ENCODE results near the gene DHRS4.

DHRS4 gene

GRCh38 chr14:23953464-23954278 lies at the start of gene DHRS4:
Gene DHRS4 (plus strand): TSS chr14:23953770. CDS start chr14:23953789, 19 bp downstream.
- peak; percentile 60 to 70 (median 63) for DNase-seq (ENCODE audit: low read depth in 3 of 3)

GRCh38 chr14:23910101-23910875 lies 43.3 kb upstream of the DHRS4 start:
- no peak for DNase-seq (ENCODE audit: low read depth in 3 of 3)

- no peak for DNase-seq (ENCODE audit: low read depth in 3 of 3)
Measured at GRCh38 chr14:23910876-23911210, 42.7 kb upstream of the DHRS4 start.

- DNase-seq (ENCODE audit: low read depth in 3 of 3): no peak
Measured at GRCh38 chr14:23915559-23915958, 38.0 kb upstream of the DHRS4 start.

- no peak for DNase-seq (ENCODE audit: low read depth in 3 of 3)
Measured at GRCh38 chr14:23916004-23916403, 37.6 kb upstream of the DHRS4 start.

- DNase-seq (ENCODE audit: low read depth in 3 of 3): no peak
Measured at GRCh38 chr14:23916446-23916845, 37.1 kb upstream of the DHRS4 start.

- DNase-seq (ENCODE audit: low read depth in 3 of 3): no peak
Measured at GRCh38 chr14:23922545-23922944, 31.0 kb upstream of the DHRS4 start.

- DNase-seq (ENCODE audit: low read depth in 3 of 3): no peak
Measured at GRCh38 chr14:23925523-23926075, 28.0 kb upstream of the DHRS4 start.

- DNase-seq (ENCODE audit: low read depth in 3 of 3): no peak
Measured at GRCh38 chr14:23926543-23926942, 27.0 kb upstream of the DHRS4 start.

GRCh38 chr14:23929136-23929535 lies 24.4 kb upstream of the DHRS4 start:
- DNase-seq (ENCODE audit: low read depth in 3 of 3): no peak

- DNase-seq (ENCODE audit: low read depth in 3 of 3): peak; percentile 62 to 78 (median 63)
Measured at GRCh38 chr14:23929822-23930294, 23.7 kb upstream of the DHRS4 start.

- DNase-seq (ENCODE audit: low read depth in 3 of 3): no peak
Measured at GRCh38 chr14:23930742-23931141, 22.8 kb upstream of the DHRS4 start.

GRCh38 chr14:23931721-23932289 lies 21.8 kb upstream of the DHRS4 start:
- DNase-seq (ENCODE audit: low read depth in 3 of 3): no peak

GRCh38 chr14:23932639-23933038 lies 20.9 kb upstream of the DHRS4 start:
- no peak for DNase-seq (ENCODE audit: low read depth in 3 of 3)

GRCh38 chr14:23933108-23933741 lies 20.3 kb upstream of the DHRS4 start:
- no peak for DNase-seq (ENCODE audit: low read depth in 3 of 3)

- DNase-seq (ENCODE audit: low read depth in 3 of 3): no peak
Measured at GRCh38 chr14:23933742-23934128, 19.8 kb upstream of the DHRS4 start.

- DNase-seq (ENCODE audit: low read depth in 3 of 3): no peak
Measured at GRCh38 chr14:23935158-23935557, 18.4 kb upstream of the DHRS4 start.

- DNase-seq (ENCODE audit: low read depth in 3 of 3): no peak
Measured at GRCh38 chr14:23936084-23936829, 17.3 kb upstream of the DHRS4 start.

- DNase-seq (ENCODE audit: low read depth in 3 of 3): no peak
Measured at GRCh38 chr14:23937203-23937602, 16.4 kb upstream of the DHRS4 start.

GRCh38 chr14:23938823-23939222 lies 14.7 kb upstream of the DHRS4 start:
- DNase-seq (ENCODE audit: low read depth in 3 of 3): no peak

All from stimulated activated CD4-positive, alpha-beta T cell treated with anti-CD3 and anti-CD28 coated beads, TNF-alpha, amount 100 ng/mL, for 4 hours (primary cell).